ENCODE measurements around the gene POC1A.
"Not testable (repeated sequence)": the region's sequence is repeated elsewhere in the genome, so short reads cannot be mapped to it uniquely, and the experiment has no call there.

The POC1A gene

GRCh38 chr3:52046902-52047239 lies 107.4 kb downstream of the POC1A start:
- no peak for DNase-seq (ENCODE audit: low read depth in 2 of 2)

DNA sequence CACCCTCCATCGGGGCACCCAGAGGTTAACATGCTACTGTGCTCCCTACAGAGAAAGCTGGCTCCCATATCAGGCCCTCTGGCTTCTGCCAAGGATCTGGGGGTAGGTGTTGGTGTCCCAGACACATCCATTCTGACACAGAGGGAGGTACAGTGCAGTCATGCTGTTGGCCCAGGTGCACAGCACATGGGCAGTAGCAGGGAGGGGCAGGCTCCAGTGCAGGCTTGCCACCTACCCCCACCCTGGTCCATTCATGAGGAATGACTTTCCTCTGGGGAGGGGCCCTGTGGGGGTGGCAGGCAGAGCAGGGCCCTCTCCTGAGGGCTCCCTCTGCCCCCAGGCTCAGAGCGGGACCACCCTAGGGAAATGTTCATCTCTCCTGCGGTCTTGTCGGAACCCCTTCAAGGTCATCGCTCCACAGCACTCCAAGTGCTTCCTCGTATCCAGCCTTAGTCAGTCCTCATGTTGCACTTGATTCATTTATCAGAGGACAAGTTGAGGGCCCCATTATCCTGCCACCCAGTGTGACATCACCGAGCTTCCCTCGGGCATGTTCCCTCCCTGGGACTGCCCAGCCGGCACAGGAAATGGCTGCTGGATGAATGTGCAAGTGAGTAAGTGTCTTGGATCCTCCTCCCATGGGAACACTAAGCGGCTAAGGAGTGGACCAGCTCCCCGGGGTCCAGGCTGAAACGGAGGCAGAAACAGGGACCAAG lies 107.9 kb downstream of the POC1A start:
- DNase-seq (ENCODE audit: low read depth in 2 of 2): no peak

DNA sequence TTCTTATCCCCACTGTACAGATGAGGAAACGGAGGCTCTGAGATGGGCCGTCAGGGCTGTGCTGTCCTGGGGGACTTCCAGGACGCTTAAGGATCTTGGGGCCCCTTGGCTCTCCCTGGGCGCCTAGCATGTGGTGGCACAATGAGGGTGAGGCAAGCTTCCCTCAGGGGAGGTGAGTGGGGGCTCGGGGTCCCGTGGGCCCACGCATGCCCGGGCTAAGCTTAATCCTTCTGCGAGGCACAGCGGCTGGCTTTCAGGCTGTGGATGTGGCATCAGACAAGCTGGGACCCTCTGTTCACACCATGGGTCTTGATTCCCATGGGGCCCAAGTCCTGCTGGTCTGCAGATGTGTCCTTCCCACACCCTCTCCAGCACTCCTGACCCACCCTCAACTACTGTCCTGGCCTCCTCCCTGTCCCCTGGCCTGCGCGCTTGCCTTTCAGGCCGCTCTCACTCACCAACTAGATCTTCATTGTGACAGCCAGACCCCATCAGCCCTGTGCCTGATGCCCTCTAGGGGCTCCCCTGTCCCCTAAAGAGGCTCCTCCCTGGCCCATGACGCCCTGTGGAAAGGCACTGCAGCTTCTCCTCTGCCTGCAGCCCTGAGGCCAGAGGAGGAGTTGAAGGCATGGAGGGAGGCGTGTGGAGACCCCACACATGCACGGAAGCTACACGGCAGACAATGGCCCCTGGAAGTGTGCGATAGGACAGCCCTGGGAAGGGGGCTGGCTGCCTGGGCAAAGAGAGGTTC lies 109.2 kb downstream of the POC1A start:
- DNase-seq (ENCODE audit: low read depth in 2 of 2): no peak

DNA sequence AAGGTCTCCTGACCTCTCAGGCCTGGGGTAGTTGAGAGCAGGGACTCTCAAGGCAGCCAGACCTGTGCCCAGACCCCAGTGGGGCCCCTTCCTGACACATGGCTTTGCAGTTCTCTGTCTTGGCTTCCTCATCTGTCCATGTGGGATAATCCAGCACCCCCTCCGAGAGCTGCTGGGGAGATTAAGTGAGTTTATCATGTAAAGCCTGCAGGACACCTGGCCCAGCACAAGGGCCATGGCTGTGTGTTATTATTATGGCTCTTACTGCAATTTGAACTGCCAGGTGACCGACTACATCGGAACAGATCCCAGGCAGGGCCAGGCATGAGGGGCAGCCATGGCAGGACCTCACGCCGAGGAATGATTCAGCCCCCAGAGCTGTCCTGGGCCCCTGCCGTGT lies 110.5 kb downstream of the POC1A start:
- DNase-seq (ENCODE audit: low read depth in 2 of 2): no peak

GRCh38 chr3:52043039-52043438 lies 111.2 kb downstream of the POC1A start:
- DNase-seq (ENCODE audit: low read depth in 2 of 2): not testable (repeated sequence)

DNA sequence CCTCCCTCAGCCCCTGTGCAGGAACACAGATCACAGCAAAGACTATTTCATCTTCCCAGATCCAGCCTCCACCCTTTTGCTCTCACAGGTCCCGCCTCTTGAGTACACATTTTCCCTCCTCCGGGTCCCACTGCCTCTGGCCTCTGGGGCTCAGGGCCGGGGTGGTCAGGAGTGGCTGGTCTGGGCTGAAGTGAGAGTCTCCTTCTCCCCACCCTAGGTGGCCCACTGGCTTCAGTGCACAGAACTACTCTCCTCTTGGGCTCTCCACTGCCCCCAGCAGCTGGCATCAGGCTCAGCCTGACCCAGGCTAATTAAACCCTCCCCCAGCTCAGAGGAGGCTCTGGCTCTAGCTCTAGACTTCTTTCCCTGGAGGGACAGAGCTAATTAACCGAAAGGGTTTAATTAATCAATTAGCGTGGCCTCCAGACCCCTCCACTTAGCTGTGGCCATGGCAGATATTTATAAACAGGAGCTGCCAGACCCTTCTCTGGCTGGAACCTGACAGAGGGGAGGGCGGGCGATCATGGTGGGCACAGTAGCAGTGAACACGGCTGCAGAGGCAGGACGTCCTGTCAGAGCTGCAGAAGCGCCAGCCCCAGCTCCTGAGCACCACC lies 113.0 kb downstream of the POC1A start:
- no peak for DNase-seq (ENCODE audit: low read depth in 2 of 2)

GRCh38 chr3:52040600-52040999 lies 113.6 kb downstream of the POC1A start:
- DNase-seq (ENCODE audit: low read depth in 2 of 2): no peak

DNA sequence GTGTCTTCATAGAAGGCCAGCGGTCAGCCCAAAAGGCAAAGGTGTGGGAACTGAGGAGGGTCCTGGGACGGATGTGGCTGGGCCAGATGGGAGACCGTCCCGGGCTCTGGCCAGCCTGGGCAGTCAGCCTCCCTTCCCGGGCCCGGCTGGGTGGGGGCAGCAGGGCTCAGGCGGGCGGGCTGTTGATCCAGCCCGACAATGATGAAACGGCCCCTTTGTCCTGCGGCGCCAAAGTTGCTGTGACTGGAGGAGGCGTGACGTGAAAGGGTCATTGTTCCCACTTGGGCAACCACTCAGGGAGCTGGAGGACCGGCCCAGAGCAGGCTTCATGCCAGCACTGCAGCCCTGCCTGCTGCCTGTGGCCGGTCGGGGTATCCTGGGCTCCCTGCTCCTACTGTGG lies 114.4 kb downstream of the POC1A start:
- DNase-seq (ENCODE audit: low read depth in 2 of 2): no peak

- no peak for DNase-seq (ENCODE audit: low read depth in 2 of 2)
Observed at GRCh38 chr3:52039426-52039825, 114.8 kb downstream of the POC1A start.

GRCh38 chr3:52038227-52038626 lies 116.0 kb downstream of the POC1A start:
- DNase-seq (ENCODE audit: low read depth in 2 of 2): no peak

- DNase-seq (ENCODE audit: low read depth in 2 of 2): no peak
Observed at GRCh38 chr3:52037291-52037690, 116.9 kb downstream of the POC1A start.

DNA sequence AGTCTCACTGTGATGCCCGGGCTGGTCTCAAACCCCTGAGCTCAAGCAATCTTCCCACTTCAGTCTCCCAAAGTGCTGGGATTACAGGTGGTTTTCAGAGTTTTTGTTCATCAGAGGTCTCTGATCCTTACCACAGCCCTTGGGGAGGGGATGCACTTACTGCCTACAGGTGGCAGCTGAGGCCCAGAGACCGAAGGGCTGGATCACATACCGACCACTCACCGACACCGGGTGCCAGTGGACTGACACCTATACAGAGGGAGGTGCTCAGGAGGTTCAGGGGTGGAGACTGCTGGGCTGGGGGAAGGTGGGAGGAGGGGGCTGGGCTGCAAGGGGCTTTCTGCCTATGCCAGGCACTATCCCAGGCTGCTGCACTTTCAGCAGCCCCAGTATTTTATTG lies 117.4 kb downstream of the POC1A start:
- no peak for DNase-seq (ENCODE audit: low read depth in 2 of 2)

DNA sequence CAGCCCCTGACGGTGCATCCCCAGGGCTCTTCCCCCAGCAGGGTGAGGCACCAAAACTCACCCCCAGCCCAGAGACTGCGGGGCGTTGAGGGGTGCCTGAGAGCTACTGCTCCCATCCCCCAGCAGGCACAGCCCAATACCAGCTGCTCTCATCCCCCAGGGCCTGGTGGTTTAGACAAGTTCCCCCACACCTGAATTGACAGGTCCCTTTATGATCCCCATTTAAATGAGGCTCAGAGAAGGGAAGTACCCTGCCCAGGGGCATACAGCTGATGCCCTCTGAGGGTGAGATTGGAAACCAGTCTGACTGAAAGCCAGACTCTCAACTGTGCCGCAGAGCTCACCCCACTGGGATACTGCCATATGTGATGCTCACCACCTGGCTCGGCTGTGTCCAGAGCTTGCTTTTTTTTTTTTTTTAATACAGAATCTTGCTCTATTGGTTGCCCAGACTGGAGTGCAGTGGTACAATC lies 118.0 kb downstream of the POC1A start:
- DNase-seq (ENCODE audit: low read depth in 2 of 2): no peak

GRCh38 chr3:52034651-52035050 lies 119.6 kb downstream of the POC1A start:
- no peak for DNase-seq (ENCODE audit: low read depth in 2 of 2)

DNA sequence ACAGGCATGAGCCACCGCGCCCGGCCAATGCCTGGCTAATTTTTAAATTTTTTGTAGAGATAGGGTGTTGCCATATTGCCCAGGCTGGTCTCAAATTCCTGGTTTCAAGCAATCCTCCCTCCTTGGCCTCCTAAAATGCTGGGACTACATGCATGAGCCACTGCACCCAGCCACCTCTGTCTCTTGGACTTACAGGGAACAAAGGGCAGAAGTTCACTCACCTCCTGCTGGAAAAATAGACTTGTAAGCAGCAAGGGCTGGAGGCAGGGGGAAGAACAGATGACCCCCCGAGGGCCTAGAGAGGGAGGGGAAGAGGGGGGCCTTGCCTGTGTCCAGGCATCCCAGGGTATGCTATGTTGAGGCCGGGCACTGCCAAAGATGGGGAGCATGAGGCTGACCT lies 120.0 kb downstream of the POC1A start:
- no peak for DNase-seq (ENCODE audit: low read depth in 2 of 2)

GRCh38 chr3:52033748-52034147 lies 120.5 kb downstream of the POC1A start:
- not testable (repeated sequence) for DNase-seq (ENCODE audit: low read depth in 2 of 2)

DNA sequence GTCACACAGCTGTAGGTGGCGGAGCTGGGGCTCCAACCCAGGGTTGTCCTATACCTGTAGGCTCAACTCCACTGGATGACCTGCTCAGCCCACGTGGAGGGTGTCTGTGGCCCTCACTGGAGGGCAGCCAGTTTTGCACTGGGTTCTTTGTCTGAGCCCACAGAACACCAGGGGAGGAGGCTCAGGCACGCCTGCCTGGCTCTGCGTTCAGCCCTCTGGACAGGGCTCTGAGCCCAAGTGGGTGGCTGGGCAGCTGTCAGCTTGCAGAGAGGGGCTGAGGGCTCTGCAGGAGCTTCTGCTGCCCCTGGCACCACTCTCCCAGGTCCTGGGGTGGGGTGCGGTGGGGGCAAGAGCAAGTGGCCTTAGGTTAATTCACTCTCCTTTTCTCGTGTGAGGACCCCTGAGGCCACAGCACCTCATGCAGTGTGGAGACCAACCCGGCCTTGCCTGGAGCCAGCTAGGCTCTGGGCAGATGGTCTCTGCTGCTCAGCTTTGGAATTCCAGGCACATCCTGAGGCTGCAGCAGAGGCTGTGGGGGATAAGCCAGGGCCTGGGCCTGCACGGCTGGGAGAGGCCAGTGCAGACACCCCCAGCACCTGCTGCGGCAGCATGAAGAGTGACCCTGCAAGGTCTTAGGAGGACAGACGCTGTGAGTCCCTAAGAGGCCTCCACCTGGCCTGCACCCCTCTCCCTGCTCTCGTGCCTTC lies 121.4 kb downstream of the POC1A start:
- no peak for DNase-seq (ENCODE audit: low read depth in 2 of 2)

DNA sequence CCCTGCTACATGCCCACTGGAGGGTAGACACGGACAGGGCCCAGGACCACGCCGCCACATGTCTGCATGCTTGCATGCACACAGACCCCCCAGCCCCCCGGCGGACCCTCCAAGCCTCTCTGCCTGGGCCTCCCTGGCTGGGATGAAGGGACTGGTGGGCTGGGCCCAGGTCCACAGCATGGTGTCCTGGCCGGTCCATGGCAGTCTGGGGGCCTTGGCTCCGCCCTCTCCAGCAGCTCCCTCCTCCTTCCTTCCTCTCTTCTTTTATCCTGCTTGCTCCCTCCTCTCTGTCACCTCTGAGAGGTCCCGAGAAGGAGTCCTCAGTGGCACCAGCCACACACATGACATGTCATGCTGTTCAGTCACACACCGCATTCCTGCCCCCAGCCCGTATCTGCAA lies 122.3 kb downstream of the POC1A start:
- DNase-seq (ENCODE audit: low read depth in 2 of 2): no peak

DNA sequence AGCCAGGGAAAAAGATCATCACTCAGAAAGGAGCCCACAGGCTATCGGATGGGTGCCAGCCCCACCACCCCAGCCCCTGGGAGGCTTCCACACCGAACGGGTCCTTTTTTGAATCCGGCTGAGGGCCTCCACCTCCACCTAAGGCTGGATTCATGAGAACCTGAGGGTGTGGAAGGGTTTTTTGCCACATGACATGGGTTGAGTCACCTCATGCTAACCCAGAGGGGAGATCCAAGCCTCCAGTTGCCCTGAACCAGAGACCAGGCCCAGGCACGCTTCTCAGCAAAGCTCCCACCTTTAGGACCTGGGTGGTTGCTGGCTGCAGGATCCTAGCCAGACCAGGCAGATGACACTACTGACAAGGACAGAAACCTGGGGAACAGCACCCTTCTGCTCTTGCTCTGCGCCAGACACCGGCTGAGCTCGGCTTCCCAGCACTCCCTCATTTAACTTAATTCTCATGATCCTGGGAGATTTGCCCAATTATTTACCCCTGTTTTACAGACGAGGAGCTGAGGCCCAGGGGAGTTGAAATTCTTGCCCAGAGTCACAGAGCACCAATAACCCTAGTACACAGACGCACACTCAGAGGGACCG lies 123.4 kb downstream of the POC1A start:
- DNase-seq (ENCODE audit: low read depth in 2 of 2): no peak

DNA sequence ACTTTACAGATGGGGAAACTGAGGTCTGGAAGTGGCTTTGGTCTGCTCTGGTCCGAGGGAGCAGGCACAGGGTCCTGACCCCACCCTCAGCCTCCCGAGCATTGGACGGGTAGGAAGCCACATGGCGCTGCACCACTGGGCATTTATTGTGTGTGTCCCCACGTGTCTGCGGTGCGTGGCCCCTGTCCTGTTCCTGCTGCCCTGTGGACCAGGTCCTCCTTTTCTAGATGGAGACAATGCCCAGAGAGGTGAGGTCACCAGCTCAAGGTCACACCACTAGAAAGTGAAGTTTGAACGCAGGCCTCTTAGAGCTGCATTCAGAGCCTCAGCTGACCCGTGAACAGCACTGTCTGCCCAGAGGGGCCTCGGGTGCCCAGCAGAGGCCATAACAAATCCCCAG lies 124.7 kb downstream of the POC1A start:
- DNase-seq (ENCODE audit: low read depth in 2 of 2): no peak

DNA sequence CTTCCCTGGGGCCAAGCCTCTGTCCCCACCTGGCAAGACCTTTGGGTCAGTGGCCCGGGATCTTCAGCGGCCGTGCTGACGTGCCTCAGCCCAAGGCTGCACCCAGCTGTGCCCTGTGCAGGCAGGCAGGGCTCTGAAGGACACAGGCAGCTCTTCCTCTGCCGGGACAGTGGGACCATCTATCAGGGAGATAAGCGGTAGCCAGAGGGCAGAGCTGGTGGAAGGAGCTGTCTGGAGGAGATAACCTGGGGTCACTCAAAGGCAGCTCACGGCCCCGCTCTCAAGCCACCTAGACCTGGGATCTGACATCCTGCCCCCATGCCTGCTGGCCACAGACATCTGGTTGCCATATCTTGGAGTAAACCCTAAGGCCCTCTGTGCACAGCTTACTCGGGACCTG lies 125.2 kb downstream of the POC1A start:
- no peak for DNase-seq (ENCODE audit: low read depth in 2 of 2)

GRCh38 chr3:52028572-52028971 lies 125.7 kb downstream of the POC1A start:
- no peak for DNase-seq (ENCODE audit: low read depth in 2 of 2)

All from stimulated activated CD4-positive, alpha-beta T cell treated with anti-CD3 and anti-CD28 coated beads, Interleukin-15, amount 100 ng/mL, for 48 hours (primary cell).